Panc1 (cell line): ENCODE measurements around the gene ZCCHC2. TPM values are rescaled to one million over a fixed set of nuclear protein-coding genes. Genes with fewer than 3 reads are reported as not detected.

Source experiments
- ATAC-seq: fragments of 200-7000 bp; cut with Tn5 transposase; 2 replicates; pipeline ENCODE4 v1.9.1; 2020; ENCODE audit warnings: mild to moderate bottlenecking, moderate library complexity
- BruUV-seq: library from RNA; stranded (reverse); fragments of 400-500 nt; replicated peaks from 2 replicates; lab custom pipeline; 2021; lab: Mats Ljungman, UMichigan
- CTCF ChIA-PET: fragments of 300-600 bp; sonication (Branson Sonifier 250); formaldehyde crosslinking; loops from one replicate; lab custom pipeline; 2022; ENCODE audit warnings: antibody characterized with exemption; lab: Charles Lee
- POLR2A ChIA-PET: fragments of 300-600 bp; sonication (Branson Sonifier 250); formaldehyde crosslinking; loops from one replicate; lab custom pipeline; 2022; ENCODE audit warnings: antibody characterized with exemption; lab: Charles Lee
- DNase-seq: peaks from one replicate; pipeline ENCODE4 v3.0.0-alpha.2; 2010; ENCODE audit warnings: low read depth, low spot score
- H3K27ac ChIP-seq: 2 replicates; pipeline ENCODE4 v1.5.1; 2011; ENCODE audit warnings: mild to moderate bottlenecking, low read length, inconsistent platforms
- H3K27me3 ChIP-seq: fragments of 200-500 bp; sonication (Bioruptor generic); 2 replicates; pipeline ENCODE4 v1.6.0; 2014; ENCODE audit warnings: low read length, inconsistent platforms; ENCODE audit not compliant: control insufficient read depth, insufficient read depth
- H3K36me3 ChIP-seq: fragments of 200-500 bp; sonication (Bioruptor generic); 2 replicates; pipeline ENCODE4 v1.5.1; 2014; ENCODE audit warnings: inconsistent platforms, mild to moderate bottlenecking, low read length, moderate library complexity; ENCODE audit not compliant: control insufficient read depth, insufficient read depth
- H3K4me1 ChIP-seq: 2 replicates; pipeline ENCODE4 v1.5.1; 2011; ENCODE audit warnings: inconsistent platforms, mild to moderate bottlenecking, low read length, moderate library complexity; ENCODE audit not compliant: control insufficient read depth, insufficient read depth
- H3K4me3 ChIP-seq, 2 experiments: 2 replicates each; pipeline ENCODE4 v1.5.1; 2011 to 2012; ENCODE audit warnings: low read depth in 2 of 2, low read length in 2 of 2, mild to moderate bottlenecking in 2 of 2, inconsistent platforms in 1 of 2, moderate library complexity in 1 of 2
- H3K9me3 ChIP-seq: fragments of 200-500 bp; sonication (Bioruptor generic); 2 replicates; pipeline ENCODE4 v1.5.1; 2014; ENCODE audit warnings: low read depth, mild to moderate bottlenecking, inconsistent platforms, low read length, moderate library complexity; ENCODE audit not compliant: control insufficient read depth, insufficient read depth
- CTCF ChIP-seq: fragments of 450-650 bp; IDR thresholded peaks from 2 replicates; pipeline ENCODE4 v1.5.1; 2017; ENCODE audit warnings: mild to moderate bottlenecking
- POLR2AphosphoS5 ChIP-seq: IDR thresholded peaks from 2 replicates; pipeline ENCODE4 v1.6.1; 2012; ENCODE audit warnings: mild to moderate bottlenecking, low read depth, low read length, moderate library complexity
- REST ChIP-seq, 2 experiments: IDR thresholded peaks; 2 replicates each; pipeline ENCODE4 v1.6.1; 2011 to 2012; ENCODE audit warnings: low read depth in 2 of 2, control low read depth in 1 of 2, low read length in 1 of 2, mild to moderate bottlenecking in 1 of 2, moderate library complexity in 1 of 2; ENCODE audit not compliant: insufficient read depth in 1 of 2
- SIN3A ChIP-seq: IDR thresholded peaks from 2 replicates; pipeline ENCODE4 v1.6.1; 2012; ENCODE audit warnings: low read depth, mild to moderate bottlenecking, low read length, moderate library complexity, borderline replicate concordance; ENCODE audit not compliant: insufficient read depth
- TCF7L2 ChIP-seq: IDR thresholded peaks from 2 replicates; pipeline ENCODE4 v1.6.1; 2011; ENCODE audit warnings: mild to moderate bottlenecking, low read depth, low read length, inconsistent platforms
- in situ Hi-C: cut with HindIII; loops from 2 replicates; pipeline ENCODE4 v1.10.0; 2016; ENCODE audit warnings: low sequenced_read_pairs, low pct_unique_long_range_greater_than_20kb
- intact Hi-C: fragments of 100-400 bp; cut with micrococcal nuclease; formaldehyde crosslinking; loops from one replicate; pipeline ENCODE4 v1.10.0; 2022; ENCODE audit not compliant: unreplicated experiment
- total RNA-seq: library from RNA; stranded (reverse); gene quantifications from one replicate; pipeline ENCODE4 v1.2.1, GENCODE V29; 2021; ENCODE audit not compliant: unreplicated experiment

ZCCHC2 gene
- total RNA-seq, 1 experiment from 2014 or later: 18.2 TPM

DNA sequence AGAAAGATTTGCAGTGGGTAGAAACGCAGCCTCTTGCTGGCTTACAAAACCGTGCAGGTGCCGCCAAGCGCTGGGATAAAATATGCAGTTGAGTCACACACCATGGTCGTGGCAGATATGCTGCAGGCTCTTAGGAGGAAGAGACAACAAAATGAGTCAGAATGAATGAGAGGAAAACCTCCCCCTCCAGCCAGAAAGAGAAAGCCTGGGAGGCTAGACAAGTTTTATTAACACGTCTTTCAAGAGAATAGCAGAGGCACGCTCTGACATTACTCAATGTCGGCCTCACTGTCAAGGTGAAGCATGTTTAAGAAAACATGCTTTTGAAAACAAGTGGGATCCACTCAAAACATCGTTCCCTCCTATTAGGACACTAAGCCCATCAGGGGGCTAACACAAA, 37.1 kb upstream of the ZCCHC2 start:
- intact Hi-C loops (no loop called here), in situ Hi-C loops (no loop called here)
- ChIA-PET POLR2A (interaction anchor here (0.5 kb wide), 1 partner anchor 28 kb away, joined by 3 read pairs; no protein-coding TSS in a partner anchor), CTCF (no interaction called here)
- Histone ChIP-seq H3K9me3 (peaks cover 1% of the 10 kb centered on the region; the same call in 1 of the 2 replicates), H3K36me3 (no peaks in the 10 kb centered on the region), H3K4me1 (peaks cover 12% of the 10 kb centered on the region), H3K4me3 (peak overlapping the region in 1 of 2 experiments; percentile 46; a peak in 2 of 4 replicates), H3K27me3 (no peaks in the 10 kb centered on the region), H3K27ac (peak overlapping the region; percentile 76)
- ATAC-seq: peak; percentile 92
- TF ChIP-seq SIN3A (no peak), CTCF (no peak), TCF7L2 (no peak), REST (IDR thresholded peaks at IDR 0.05; ENCODE audit: insufficient read depth in 1 of 2, low read depth in 2 of 2, low read length in 1 of 2) (no peak), POLR2AphosphoS5 (no peak; the same call in 1 of the 2 replicates)
- DNase-seq: peak; percentile 67
- no TSS peak for BruUV-seq

GRCh38 chr18:62486290-62486964, 36.4 kb upstream of the ZCCHC2 start:
- ChIA-PET CTCF (no interaction called here), POLR2A (interaction anchor here (0.5 kb wide), 1 partner anchor 27 kb away, joined by 3 read pairs; no protein-coding TSS in a partner anchor)
- in situ Hi-C loops: no loop called here
- H3K9me3 ChIP-seq: no peaks in the 10 kb centered on the region
- TF ChIP-seq SIN3A (no peak), POLR2AphosphoS5 (peak; percentile 30; the same call in 1 of the 2 replicates)
- DNase-seq: peak; percentile 68
- peak overlapping the region in 1 of 2 experiments; percentile 46; a peak in 1 of 4 replicates for H3K4me3 ChIP-seq
- peak; percentile 86 for ATAC-seq
- peaks cover 12% of the 10 kb centered on the region for H3K4me1 ChIP-seq
- no TSS peak for BruUV-seq
- no peaks in the 10 kb centered on the region for H3K36me3 ChIP-seq
- peak overlapping the region; percentile 76 for H3K27ac ChIP-seq
- no peaks in the 10 kb centered on the region for H3K27me3 ChIP-seq
- intact Hi-C loops: no loop called here

- TF ChIP-seq CTCF (no peak), REST (IDR thresholded peaks at IDR 0.05; ENCODE audit: insufficient read depth in 1 of 2, low read depth in 2 of 2, low read length in 1 of 2) (no peak), POLR2AphosphoS5 (no peak), SIN3A (no peak), TCF7L2 (no peak)
- POLR2A ChIA-PET: no interaction called here
- no peak for DNase-seq
- ATAC-seq: no peak
- no peaks in the 10 kb centered on the region for H3K9me3 ChIP-seq
- no peaks in the 10 kb centered on the region for H3K27me3 ChIP-seq
- intact Hi-C loops (no loop called here), in situ Hi-C loops (no loop called here)
- CTCF ChIA-PET: no interaction called here
- H3K4me1 ChIP-seq: peaks cover 12% of the 10 kb centered on the region
- peak overlapping the region; percentile 65 for H3K27ac ChIP-seq
- no peak overlapping the region for H3K4me3 ChIP-seq
- BruUV-seq: no TSS peak
- no peaks in the 10 kb centered on the region for H3K36me3 ChIP-seq
Measured at GRCh38 chr18:62487161-62487560, 35.7 kb upstream of the ZCCHC2 start.
